GM13977 (cell line): ENCODE data around the gene CSF2RB.

Experiments used
- DNase-seq: peaks from one replicate; pipeline ENCODE4 v3.0.0; 2012; ENCODE audit warnings: low spot score
- in situ Hi-C: fragments of 300-500 bp; cut with MboI; formaldehyde crosslinking; loops from one replicate; pipeline ENCODE4 v1.12.0; 2022; ENCODE audit warnings: low sequenced_read_pairs, low pct_unique_long_range_greater_than_20kb, mixed read lengths, inconsistent platforms; ENCODE audit not compliant: unreplicated experiment
- TF ChIP-seq, protein P1 (sequence below): IDR thresholded peaks from 2 replicates; pipeline ENCODE4 v1.5.1; 2012; ENCODE audit warnings: mild to moderate bottlenecking, control low read depth; ENCODE audit not compliant: insufficient read depth; ENCODE audit errors: extremely low read depth, missing control alignments

CSF2RB gene

DNA sequence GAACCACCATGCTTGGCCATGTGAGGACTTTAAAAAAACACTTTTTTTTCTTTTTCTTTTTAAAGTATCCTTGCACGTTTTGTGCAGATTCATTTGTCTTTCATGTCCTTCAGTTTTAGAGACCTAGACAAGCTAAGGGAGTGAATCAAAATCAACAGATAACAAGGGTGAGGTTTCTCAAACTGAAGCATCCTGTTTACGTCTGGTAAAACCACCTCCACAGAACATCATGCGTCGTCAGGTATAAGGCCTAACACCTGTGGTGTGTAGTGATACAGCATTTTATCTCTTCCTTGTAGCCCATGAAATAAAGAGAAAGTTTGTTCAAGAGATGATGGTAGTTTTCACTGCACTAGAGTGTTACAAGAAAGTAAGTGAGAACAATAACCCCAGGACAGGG, 26.3 kb upstream of the CSF2RB start:
- TF ChIP-seq, protein P1, sequence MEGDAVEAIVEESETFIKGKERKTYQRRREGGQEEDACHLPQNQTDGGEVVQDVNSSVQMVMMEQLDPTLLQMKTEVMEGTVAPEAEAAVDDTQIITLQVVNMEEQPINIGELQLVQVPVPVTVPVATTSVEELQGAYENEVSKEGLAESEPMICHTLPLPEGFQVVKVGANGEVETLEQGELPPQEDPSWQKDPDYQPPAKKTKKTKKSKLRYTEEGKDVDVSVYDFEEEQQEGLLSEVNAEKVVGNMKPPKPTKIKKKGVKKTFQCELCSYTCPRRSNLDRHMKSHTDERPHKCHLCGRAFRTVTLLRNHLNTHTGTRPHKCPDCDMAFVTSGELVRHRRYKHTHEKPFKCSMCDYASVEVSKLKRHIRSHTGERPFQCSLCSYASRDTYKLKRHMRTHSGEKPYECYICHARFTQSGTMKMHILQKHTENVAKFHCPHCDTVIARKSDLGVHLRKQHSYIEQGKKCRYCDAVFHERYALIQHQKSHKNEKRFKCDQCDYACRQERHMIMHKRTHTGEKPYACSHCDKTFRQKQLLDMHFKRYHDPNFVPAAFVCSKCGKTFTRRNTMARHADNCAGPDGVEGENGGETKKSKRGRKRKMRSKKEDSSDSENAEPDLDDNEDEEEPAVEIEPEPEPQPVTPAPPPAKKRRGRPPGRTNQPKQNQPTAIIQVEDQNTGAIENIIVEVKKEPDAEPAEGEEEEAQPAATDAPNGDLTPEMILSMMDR, result no peak
- no peak for DNase-seq
- in situ Hi-C loops, result no loop called here

DNA sequence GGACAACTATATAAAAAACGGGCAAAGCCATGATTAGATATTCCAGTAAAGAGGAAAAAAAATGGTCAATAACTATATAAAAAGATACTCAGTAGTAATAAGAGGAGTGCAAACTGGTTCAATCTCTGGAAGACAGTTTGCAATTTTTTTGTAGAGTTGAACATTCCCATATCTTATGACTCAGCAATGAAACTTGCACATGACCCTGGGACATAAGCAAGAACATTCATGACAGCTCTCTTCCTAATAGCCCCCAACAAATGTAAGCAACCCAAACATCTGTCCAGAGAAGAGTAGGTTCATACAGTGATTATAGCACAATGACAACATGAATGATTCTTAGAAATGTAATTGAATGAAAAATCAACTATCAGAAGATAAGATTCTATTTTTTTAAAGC, 21.8 kb upstream of the CSF2RB start:
- no peak for DNase-seq
- in situ Hi-C loops, result no loop called here
- TF ChIP-seq, protein P1, result no peak

DNA sequence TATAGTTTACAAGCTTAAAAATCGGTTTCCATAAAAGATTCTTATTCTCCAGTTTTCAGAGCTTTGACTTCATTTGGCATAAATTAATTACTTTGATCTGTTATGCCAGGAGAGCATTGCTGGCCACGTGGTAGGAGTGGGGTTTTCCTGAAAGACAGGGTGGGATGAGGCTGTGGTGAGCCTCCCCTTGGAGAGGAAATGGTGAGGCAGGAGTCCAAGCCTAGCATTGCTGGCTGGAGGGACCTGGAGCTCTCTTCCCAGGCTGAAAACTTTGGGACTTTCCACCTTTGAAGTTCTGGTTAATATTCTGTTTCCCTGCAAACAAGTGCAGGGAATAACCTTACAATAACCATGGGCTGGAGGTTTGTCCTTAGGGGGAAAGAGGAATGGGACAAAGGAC, 21.1 kb upstream of the CSF2RB start:
- in situ Hi-C loops, result no loop called here
- no peak for DNase-seq
- TF ChIP-seq, protein P1, result no peak

DNA sequence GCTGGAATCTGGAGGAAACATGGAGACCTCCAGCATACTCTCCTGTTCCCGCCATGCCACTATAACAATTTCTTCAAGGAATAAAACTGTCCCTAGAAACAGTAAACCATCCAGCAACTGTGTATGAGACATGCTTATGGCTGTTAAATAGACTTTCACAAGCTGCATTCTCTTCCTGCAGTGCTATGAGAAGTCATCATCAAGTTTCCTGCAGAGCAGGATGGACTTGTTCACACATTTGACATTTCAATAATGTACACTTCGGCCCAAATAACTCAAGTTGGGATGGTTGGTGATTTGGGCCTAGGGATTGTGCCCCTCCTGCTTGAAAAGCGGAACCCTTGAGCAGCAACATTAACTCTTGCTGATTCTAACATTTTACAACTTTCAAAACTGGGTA, 20.2 kb upstream of the CSF2RB start:
- no peak for DNase-seq
- in situ Hi-C loops, result no loop called here
- TF ChIP-seq, protein P1, result no peak

DNA sequence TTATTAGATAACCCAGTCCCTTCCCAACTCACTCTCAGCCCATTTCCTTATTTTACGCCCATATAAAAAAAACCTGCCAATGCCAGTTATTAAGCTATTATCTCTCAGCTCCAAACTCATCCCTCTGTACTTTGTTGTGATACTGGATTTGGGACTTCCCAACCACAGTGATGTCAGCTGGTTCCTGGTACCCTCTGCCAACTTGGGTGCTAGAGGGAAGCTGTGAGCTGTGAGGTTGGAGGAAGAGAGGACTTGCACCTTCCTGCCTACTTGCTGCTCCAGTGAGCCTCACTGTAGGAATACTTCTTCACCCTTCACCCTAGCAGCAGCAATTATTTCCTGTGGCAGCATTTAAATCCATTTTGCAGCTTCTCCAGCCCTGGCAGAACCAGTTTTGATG, 19.2 kb upstream of the CSF2RB start:
- DNase-seq, result no peak
- TF ChIP-seq, protein P1, result no peak
- in situ Hi-C loops, result no loop called here

DNA sequence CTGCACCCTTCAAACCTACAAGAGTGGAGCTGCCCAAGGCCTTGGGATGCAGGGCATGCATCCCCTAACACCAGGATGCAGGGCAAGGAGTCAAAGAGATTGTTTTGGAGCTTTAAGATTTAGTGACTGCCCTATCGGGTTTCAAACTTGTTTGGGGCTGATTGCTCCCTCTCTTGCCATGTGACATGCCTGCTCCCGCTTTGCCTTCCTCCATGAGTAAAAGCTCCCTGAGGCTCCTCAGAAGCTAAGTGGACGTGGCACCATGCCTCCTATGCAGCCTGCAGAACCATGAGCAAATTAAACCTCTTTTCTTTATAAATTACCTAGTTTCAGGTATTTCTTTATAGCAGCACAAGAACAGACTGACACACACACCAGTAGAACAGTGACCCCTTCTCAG, 15.8 kb upstream of the CSF2RB start:
- in situ Hi-C loops, result no loop called here
- no peak for DNase-seq
- TF ChIP-seq, protein P1, result no peak

DNA sequence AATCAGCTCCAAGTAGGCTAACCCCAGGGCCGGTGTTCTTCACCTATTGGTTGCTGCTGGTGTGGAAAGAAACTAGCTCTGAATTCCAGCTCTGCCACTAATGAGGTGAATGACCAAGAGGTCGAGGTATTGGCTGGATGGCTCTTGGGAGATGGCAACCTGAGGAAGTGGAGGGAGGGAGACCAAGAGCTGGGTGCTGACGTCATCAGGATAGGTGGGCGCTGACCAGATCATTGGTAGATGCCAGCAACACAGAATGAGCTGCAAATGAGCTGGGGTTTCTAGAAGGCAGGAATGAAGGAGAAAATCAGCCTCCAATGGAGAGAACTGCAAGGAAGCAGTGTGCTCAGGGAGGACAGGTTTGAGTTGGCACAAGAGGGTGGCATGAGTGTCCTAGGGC, 14.7 kb upstream of the CSF2RB start:
- TF ChIP-seq, protein P1, result no peak
- no peak for DNase-seq
- in situ Hi-C loops, result no loop called here
